HEK293 (cell line): ENCODE data around the gene FAM168A.

ENCODE experiments used
- FEZF1 ChIP-seq: fragments of 450-650 bp; formaldehyde crosslinking; IDR thresholded peaks from 2 replicates; pipeline ENCODE4 v1.5.1; 2016; ENCODE audit warnings: missing biosample characterization, missing genetic modification characterization
- GLI4 ChIP-seq: fragments of 450-650 bp; formaldehyde crosslinking; IDR thresholded peaks from 2 replicates; pipeline ENCODE4 v1.5.1; 2016; ENCODE audit warnings: missing biosample characterization, missing genetic modification characterization
- GLIS2 ChIP-seq: fragments of 450-650 bp; formaldehyde crosslinking; IDR thresholded peaks from 2 replicates; pipeline ENCODE4 v1.5.1; 2016; ENCODE audit warnings: missing biosample characterization, missing genetic modification characterization
- IKZF3 ChIP-seq: fragments of 450-650 bp; IDR thresholded peaks from 2 replicates; pipeline ENCODE4 v1.5.0; 2018; ENCODE audit warnings: missing biosample characterization, mild to moderate bottlenecking, missing genetic modification characterization, moderate library complexity
- KLF10 ChIP-seq: fragments of 450-650 bp; IDR thresholded peaks from 2 replicates; pipeline ENCODE4 v1.5.1; 2018; ENCODE audit warnings: missing biosample characterization, mild to moderate bottlenecking, missing genetic modification characterization
- OSR2 ChIP-seq: fragments of 450-650 bp; formaldehyde crosslinking; IDR thresholded peaks from 2 replicates; pipeline ENCODE4 v1.5.1; 2016; ENCODE audit warnings: missing biosample characterization, missing genetic modification characterization
- OVOL3 ChIP-seq: fragments of 450-650 bp; formaldehyde crosslinking; IDR thresholded peaks from 2 replicates; pipeline ENCODE4 v1.5.1; 2016; ENCODE audit warnings: missing biosample characterization, missing genetic modification characterization
- PRDM1 ChIP-seq: fragments of 450-650 bp; formaldehyde crosslinking; IDR thresholded peaks from 2 replicates; pipeline ENCODE4; 2016; ENCODE audit warnings: missing biosample characterization, missing genetic modification characterization
- ZBTB8A ChIP-seq: fragments of 450-650 bp; formaldehyde crosslinking; IDR thresholded peaks from 2 replicates; pipeline ENCODE4 v1.5.1; 2016; ENCODE audit warnings: missing biosample characterization, missing genetic modification characterization
- ZNF2 ChIP-seq: fragments of 450-650 bp; formaldehyde crosslinking; IDR thresholded peaks from 2 replicates; pipeline ENCODE4 v1.5.1; 2016; ENCODE audit warnings: missing biosample characterization, missing genetic modification characterization
- ZNF311 ChIP-seq: fragments of 450-650 bp; formaldehyde crosslinking; IDR thresholded peaks from 2 replicates; pipeline ENCODE4 v1.5.1; 2017; ENCODE audit warnings: missing biosample characterization, missing genetic modification characterization, borderline replicate concordance
- ZNF37A ChIP-seq: fragments of 450-650 bp; IDR thresholded peaks from 2 replicates; pipeline ENCODE4 v1.5.1; 2018; ENCODE audit warnings: missing biosample characterization, missing genetic modification characterization
- ZNF391 ChIP-seq: fragments of 450-650 bp; formaldehyde crosslinking; IDR thresholded peaks from 2 replicates; pipeline ENCODE4 v1.5.1; 2016; ENCODE audit warnings: low read depth, missing biosample characterization, missing genetic modification characterization, borderline replicate concordance
- ZNF433 ChIP-seq: fragments of 450-650 bp; formaldehyde crosslinking; IDR thresholded peaks from 2 replicates; pipeline ENCODE4 v1.5.1; 2016; ENCODE audit warnings: missing biosample characterization, missing genetic modification characterization, low read depth
- ZNF501 ChIP-seq: fragments of 450-650 bp; formaldehyde crosslinking; IDR thresholded peaks from 2 replicates; pipeline ENCODE4 v1.5.1; 2016; ENCODE audit warnings: missing biosample characterization, missing genetic modification characterization
- ZNF558 ChIP-seq: fragments of 450-650 bp; formaldehyde crosslinking; IDR thresholded peaks from 2 replicates; pipeline ENCODE4 v1.5.1; 2016; ENCODE audit warnings: missing biosample characterization, missing genetic modification characterization
- ZNF585B ChIP-seq: fragments of 450-650 bp; formaldehyde crosslinking; IDR thresholded peaks from 2 replicates; pipeline ENCODE4 v1.5.1; 2016; ENCODE audit warnings: missing biosample characterization, missing genetic modification characterization
- ZNF621 ChIP-seq: fragments of 450-650 bp; formaldehyde crosslinking; IDR thresholded peaks from 2 replicates; pipeline ENCODE4 v1.5.1; 2017; ENCODE audit warnings: missing biosample characterization, missing genetic modification characterization
- ZNF654 ChIP-seq: fragments of 450-650 bp; formaldehyde crosslinking; IDR thresholded peaks from 2 replicates; pipeline ENCODE4 v1.5.1; 2016; ENCODE audit warnings: low read depth, missing biosample characterization, missing genetic modification characterization
- ZNF664 ChIP-seq: fragments of 450-650 bp; formaldehyde crosslinking; IDR thresholded peaks from 2 replicates; pipeline ENCODE4 v1.5.1; 2016; ENCODE audit warnings: missing biosample characterization, missing genetic modification characterization
- TF ChIP-seq, protein P1 (sequence below): fragments of 450-650 bp; formaldehyde crosslinking; IDR thresholded peaks from 2 replicates; pipeline ENCODE4 v1.5.1; 2016; ENCODE audit warnings: missing biosample characterization, missing genetic modification characterization
- TF ChIP-seq, protein P2 (sequence below): fragments of 450-650 bp; formaldehyde crosslinking; IDR thresholded peaks from 2 replicates; pipeline ENCODE4 v1.5.1; 2016; ENCODE audit warnings: missing biosample characterization, missing genetic modification characterization
- TF ChIP-seq, protein P3 (sequence below): fragments of 450-650 bp; formaldehyde crosslinking; IDR thresholded peaks from 2 replicates; pipeline ENCODE4 v1.5.1; 2016; ENCODE audit warnings: missing biosample characterization, missing genetic modification characterization
- TF ChIP-seq, protein P4 (sequence below): fragments of 450-650 bp; formaldehyde crosslinking; IDR thresholded peaks from 2 replicates; pipeline ENCODE4 v1.5.1; 2016; ENCODE audit warnings: missing biosample characterization, missing genetic modification characterization
- TF ChIP-seq, protein P5 (sequence below): fragments of 450-650 bp; formaldehyde crosslinking; IDR thresholded peaks from 2 replicates; pipeline ENCODE4 v1.5.1; 2017; ENCODE audit warnings: missing biosample characterization, missing genetic modification characterization
- TF ChIP-seq, protein P6 (sequence below): fragments of 450-650 bp; formaldehyde crosslinking; IDR thresholded peaks from 2 replicates; pipeline ENCODE4 v1.5.1; 2016; ENCODE audit warnings: missing biosample characterization, missing genetic modification characterization

FAM168A gene

DNA sequence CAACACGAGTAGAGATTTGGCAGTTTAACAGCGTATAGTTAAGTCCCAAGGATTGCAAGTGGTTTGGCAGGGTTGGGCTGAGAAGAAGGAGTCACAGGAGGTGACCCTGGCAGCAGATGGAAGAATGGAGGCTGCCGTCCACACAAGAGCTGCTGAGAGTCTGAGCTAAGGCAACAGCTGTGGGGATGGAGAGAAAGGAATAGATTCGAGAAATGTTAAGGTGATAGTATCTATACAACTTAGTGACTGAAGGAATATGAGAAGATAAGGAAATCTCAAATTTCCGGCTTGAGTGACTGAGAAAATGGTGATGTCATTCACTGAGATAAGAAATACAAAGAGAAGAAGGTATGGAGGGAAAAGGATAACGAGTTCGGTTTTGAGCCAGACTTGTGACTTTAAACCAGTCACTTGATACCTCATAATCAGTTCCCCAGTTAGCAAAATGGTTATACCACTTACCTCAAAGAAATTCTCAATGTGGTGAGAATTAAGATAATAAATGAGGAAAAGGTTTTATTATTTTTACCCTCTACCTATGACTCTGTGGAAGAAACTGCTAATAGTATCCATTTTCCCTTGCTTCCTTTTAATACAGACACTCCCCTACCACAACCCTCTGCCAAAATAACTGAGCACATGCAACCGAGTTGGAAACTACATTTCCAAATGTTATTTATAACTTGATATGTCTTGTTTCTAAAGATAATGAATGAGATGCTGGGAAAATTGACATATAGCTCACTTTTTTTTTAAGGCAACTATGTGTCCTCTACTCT, 30.7 kb downstream of the FAM168A start (continued):
- TF ChIP-seq ZNF501 (tag by site-specific recombination) (peak; percentile 93), ZNF2 (peak; percentile 76; the same call in 1 of the 2 replicates), PRDM1 (tag by site-specific recombination) (peak; percentile 92), ZNF391 (peak; percentile 93), GLIS2 (tag by site-specific recombination) (0 out of 2 replicates have a peak, but pooled peaks have one; percentile 19), ZNF311 (tag by site-specific recombination) (no peak), ZNF654 (tag by site-specific recombination) (no peak), FEZF1 (tag by site-specific recombination) (peak; percentile 92), ZNF664 (0 out of 2 replicates have a peak, but pooled peaks have one; percentile 46), OSR2 (tag by site-specific recombination) (peak; percentile 90), ZNF621 (no peak), IKZF3 (tag by site-specific recombination) (peak; percentile 79), ZBTB8A (tag by site-specific recombination) (peak; percentile 20; the same call in 1 of the 2 replicates), ZNF37A (tag by site-specific recombination) (no peak), ZNF585B (tag by site-specific recombination) (no peak), ZNF558 (tag by site-specific recombination) (peak; percentile 64; the same call in 1 of the 2 replicates), KLF10 (tag by site-specific recombination) (peak; percentile 64), ZNF433 (tag by site-specific recombination) (no peak), OVOL3 (tag by site-specific recombination) (peak; percentile 72; the same call in 1 of the 2 replicates), GLI4 (tag by site-specific recombination) (no peak)
- TF ChIP-seq, protein P1, sequence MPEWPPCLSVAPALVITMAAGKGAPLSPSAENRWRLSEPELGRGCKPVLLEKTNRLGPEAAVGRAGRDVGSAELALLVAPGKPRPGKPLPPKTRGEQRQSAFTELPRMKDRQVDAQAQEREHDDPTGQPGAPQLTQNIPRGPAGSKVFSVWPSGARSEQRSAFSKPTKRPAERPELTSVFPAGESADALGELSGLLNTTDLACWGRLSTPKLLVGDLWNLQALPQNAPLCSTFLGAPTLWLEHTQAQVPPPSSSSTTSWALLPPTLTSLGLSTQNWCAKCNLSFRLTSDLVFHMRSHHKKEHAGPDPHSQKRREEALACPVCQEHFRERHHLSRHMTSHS (tag by site-specific recombination), result no peak
- TF ChIP-seq, protein P2, sequence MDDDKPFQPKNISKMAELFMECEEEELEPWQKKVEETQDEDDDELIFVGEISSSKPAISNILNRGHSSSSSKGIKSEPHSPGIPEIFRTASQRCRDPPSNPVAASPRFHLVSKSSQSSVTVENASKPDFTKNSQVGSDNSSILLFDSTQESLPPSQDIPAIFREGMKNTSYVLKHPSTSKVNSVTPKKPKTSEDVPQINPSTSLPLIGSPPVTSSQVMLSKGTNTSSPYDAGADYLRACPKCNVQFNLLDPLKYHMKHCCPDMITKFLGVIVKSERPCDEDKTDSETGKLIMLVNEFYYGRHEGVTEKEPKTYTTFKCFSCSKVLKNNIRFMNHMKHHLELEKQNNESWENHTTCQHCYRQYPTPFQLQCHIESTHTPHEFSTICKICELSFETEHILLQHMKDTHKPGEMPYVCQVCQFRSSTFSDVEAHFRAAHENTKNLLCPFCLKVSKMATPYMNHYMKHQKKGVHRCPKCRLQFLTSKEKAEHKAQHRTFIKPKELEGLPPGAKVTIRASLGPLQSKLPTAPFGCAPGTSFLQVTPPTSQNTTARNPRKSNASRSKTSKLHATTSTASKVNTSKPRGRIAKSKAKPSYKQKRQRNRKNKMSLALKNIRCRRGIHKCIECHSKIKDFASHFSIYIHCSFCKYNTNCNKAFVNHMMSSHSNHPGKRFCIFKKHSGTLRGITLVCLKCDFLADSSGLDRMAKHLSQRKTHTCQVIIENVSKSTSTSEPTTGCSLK (tag by site-specific recombination), result no peak
- TF ChIP-seq, protein P3, sequence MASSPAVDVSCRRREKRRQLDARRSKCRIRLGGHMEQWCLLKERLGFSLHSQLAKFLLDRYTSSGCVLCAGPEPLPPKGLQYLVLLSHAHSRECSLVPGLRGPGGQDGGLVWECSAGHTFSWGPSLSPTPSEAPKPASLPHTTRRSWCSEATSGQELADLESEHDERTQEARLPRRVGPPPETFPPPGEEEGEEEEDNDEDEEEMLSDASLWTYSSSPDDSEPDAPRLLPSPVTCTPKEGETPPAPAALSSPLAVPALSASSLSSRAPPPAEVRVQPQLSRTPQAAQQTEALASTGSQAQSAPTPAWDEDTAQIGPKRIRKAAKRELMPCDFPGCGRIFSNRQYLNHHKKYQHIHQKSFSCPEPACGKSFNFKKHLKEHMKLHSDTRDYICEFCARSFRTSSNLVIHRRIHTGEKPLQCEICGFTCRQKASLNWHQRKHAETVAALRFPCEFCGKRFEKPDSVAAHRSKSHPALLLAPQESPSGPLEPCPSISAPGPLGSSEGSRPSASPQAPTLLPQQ (tag by site-specific recombination), result peak; percentile 88
- TF ChIP-seq, protein P4, sequence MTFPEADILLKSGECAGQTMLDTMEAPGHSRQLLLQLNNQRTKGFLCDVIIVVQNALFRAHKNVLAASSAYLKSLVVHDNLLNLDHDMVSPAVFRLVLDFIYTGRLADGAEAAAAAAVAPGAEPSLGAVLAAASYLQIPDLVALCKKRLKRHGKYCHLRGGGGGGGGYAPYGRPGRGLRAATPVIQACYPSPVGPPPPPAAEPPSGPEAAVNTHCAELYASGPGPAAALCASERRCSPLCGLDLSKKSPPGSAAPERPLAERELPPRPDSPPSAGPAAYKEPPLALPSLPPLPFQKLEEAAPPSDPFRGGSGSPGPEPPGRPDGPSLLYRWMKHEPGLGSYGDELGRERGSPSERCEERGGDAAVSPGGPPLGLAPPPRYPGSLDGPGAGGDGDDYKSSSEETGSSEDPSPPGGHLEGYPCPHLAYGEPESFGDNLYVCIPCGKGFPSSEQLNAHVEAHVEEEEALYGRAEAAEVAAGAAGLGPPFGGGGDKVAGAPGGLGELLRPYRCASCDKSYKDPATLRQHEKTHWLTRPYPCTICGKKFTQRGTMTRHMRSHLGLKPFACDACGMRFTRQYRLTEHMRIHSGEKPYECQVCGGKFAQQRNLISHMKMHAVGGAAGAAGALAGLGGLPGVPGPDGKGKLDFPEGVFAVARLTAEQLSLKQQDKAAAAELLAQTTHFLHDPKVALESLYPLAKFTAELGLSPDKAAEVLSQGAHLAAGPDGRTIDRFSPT (tag by site-specific recombination), result peak; percentile 94
- TF ChIP-seq, protein P5, sequence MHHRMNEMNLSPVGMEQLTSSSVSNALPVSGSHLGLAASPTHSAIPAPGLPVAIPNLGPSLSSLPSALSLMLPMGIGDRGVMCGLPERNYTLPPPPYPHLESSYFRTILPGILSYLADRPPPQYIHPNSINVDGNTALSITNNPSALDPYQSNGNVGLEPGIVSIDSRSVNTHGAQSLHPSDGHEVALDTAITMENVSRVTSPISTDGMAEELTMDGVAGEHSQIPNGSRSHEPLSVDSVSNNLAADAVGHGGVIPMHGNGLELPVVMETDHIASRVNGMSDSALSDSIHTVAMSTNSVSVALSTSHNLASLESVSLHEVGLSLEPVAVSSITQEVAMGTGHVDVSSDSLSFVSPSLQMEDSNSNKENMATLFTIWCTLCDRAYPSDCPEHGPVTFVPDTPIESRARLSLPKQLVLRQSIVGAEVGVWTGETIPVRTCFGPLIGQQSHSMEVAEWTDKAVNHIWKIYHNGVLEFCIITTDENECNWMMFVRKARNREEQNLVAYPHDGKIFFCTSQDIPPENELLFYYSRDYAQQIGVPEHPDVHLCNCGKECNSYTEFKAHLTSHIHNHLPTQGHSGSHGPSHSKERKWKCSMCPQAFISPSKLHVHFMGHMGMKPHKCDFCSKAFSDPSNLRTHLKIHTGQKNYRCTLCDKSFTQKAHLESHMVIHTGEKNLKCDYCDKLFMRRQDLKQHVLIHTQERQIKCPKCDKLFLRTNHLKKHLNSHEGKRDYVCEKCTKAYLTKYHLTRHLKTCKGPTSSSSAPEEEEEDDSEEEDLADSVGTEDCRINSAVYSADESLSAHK (tag by site-specific recombination), result peak; percentile 86
- TF ChIP-seq, protein P6, sequence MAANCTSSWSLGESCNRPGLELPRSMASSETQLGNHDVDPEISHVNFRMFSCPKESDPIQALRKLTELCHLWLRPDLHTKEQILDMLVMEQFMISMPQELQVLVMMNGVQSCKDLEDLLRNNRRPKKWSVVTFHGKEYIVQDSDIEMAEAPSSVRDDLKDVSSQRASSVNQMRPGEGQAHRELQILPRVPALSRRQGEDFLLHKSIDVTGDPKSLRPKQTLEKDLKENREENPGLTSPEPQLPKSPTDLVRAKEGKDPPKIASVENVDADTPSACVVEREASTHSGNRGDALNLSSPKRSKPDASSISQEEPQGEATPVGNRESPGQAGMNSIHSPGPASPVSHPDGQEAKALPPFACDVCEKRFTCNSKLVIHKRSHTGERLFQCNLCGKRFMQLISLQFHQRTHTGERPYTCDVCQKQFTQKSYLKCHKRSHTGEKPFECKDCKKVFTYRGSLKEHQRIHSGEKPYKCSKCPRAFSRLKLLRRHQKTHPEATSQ, result peak; percentile 69; the same call in 1 of the 2 replicates
